ENCODE data around the gene PCGF3. TPM values are rescaled to one million over a fixed set of nuclear protein-coding genes. Genes with fewer than 3 reads are reported as not detected.
"Not testable (repeated sequence)": the region's sequence is repeated elsewhere in the genome, so short reads cannot be mapped to it uniquely, and the experiment has no call there.

Gene PCGF3
- polyA plus RNA-seq, 3 donors: 60.9 to 88.3 (median 82.7) TPM

- DNase-seq: no peak
These were observed 5.6 kb upstream of the PCGF3 start for GRCh38 chr4:699816-700580.

GRCh38 chr4:700587-701264, 4.9 kb upstream of the PCGF3 start:
- DNase-seq: no peak

GRCh38 chr4:702618-703048, 3.0 kb upstream of the PCGF3 start:
- DNase-seq: no peak

- DNase-seq: no peak
These were observed 2.1 kb upstream of the PCGF3 start for GRCh38 chr4:703336-704197.

- no peak for DNase-seq
These were observed 1.3 kb upstream of the PCGF3 start for GRCh38 chr4:704198-704891.

- no peak for DNase-seq
These were observed 708 bp upstream of the PCGF3 start for GRCh38 chr4:704971-705277.

- DNase-seq: not testable (repeated sequence)
These were observed 526 bp downstream of the PCGF3 start for GRCh38 chr4:706083-706633.

- DNase-seq: no peak
These were observed 1.4 kb downstream of the PCGF3 start for GRCh38 chr4:706834-707598.

GRCh38 chr4:707929-708630, 2.4 kb downstream of the PCGF3 start:
- no peak for DNase-seq

- no peak for DNase-seq
These were observed 3.0 kb downstream of the PCGF3 start for GRCh38 chr4:708631-708933.

- no peak for DNase-seq
These were observed 3.7 kb downstream of the PCGF3 start for GRCh38 chr4:709348-709747.

- DNase-seq: no peak
These were observed 4.5 kb downstream of the PCGF3 start for GRCh38 chr4:710116-710515.

GRCh38 chr4:710916-711315, 5.3 kb downstream of the PCGF3 start:
- DNase-seq: no peak

GRCh38 chr4:712093-712492, 6.5 kb downstream of the PCGF3 start:
- no peak for DNase-seq

- no peak for DNase-seq
These were observed 7.4 kb downstream of the PCGF3 start for GRCh38 chr4:712916-713632.

- no peak for DNase-seq
These were observed 8.5 kb downstream of the PCGF3 start for GRCh38 chr4:714087-714486.

GRCh38 chr4:717601-718320, 12.1 kb downstream of the PCGF3 start:
- DNase-seq: no peak

GRCh38 chr4:718460-718859, 12.8 kb downstream of the PCGF3 start:
- no peak for DNase-seq

Measured in renal pelvis (tissue), 4 donors.